Measurements from ENCODE around the gene AGAP1.

Gene AGAP1

GRCh38 chr2:235634435-235635158, 140.8 kb downstream of the AGAP1 start:
- Histone ChIP-seq H3K27me3 (ENCODE audit: control insufficient read depth, insufficient read depth, low read length) (no peaks in the 10 kb centered on the region), H3K9ac (ENCODE audit: low read length) (no peak overlapping the region), H3K9me3 (ENCODE audit: control insufficient read depth, low read length) (no peaks in the 10 kb centered on the region), H3K36me3 (ENCODE audit: control insufficient read depth, insufficient read depth, low read length) (no peaks in the 10 kb centered on the region), H3K4me3 (ENCODE audit: low read length) (no peak overlapping the region), H3K4me1 (ENCODE audit: control insufficient read depth, insufficient read depth, low read length) (peaks cover 19% of the 10 kb centered on the region)

- H3K4me1 ChIP-seq (ENCODE audit: control insufficient read depth, insufficient read depth, low read length) = peaks cover 37% of the 10 kb centered on the region
- no peaks in the 10 kb centered on the region for H3K36me3 ChIP-seq (ENCODE audit: control insufficient read depth, insufficient read depth, low read length)
- H3K9me3 ChIP-seq (ENCODE audit: control insufficient read depth, low read length) = no peaks in the 10 kb centered on the region
- no peak overlapping the region for H3K9ac ChIP-seq (ENCODE audit: low read length)
- no peaks in the 10 kb centered on the region for H3K27me3 ChIP-seq (ENCODE audit: control insufficient read depth, insufficient read depth, low read length)
- H3K4me3 ChIP-seq (ENCODE audit: low read length) = no peak overlapping the region
Measured at GRCh38 chr2:235636546-235636945, 142.7 kb downstream of the AGAP1 start.

GRCh38 chr2:235637896-235638295, 144.1 kb downstream of the AGAP1 start:
- Histone ChIP-seq H3K9ac (ENCODE audit: low read length) (no peak overlapping the region), H3K9me3 (ENCODE audit: control insufficient read depth, low read length) (no peaks in the 10 kb centered on the region), H3K27me3 (ENCODE audit: control insufficient read depth, insufficient read depth, low read length) (no peaks in the 10 kb centered on the region), H3K4me1 (ENCODE audit: control insufficient read depth, insufficient read depth, low read length) (peaks cover 42% of the 10 kb centered on the region), H3K36me3 (ENCODE audit: control insufficient read depth, insufficient read depth, low read length) (no peaks in the 10 kb centered on the region), H3K4me3 (ENCODE audit: low read length) (no peak overlapping the region)

DNA sequence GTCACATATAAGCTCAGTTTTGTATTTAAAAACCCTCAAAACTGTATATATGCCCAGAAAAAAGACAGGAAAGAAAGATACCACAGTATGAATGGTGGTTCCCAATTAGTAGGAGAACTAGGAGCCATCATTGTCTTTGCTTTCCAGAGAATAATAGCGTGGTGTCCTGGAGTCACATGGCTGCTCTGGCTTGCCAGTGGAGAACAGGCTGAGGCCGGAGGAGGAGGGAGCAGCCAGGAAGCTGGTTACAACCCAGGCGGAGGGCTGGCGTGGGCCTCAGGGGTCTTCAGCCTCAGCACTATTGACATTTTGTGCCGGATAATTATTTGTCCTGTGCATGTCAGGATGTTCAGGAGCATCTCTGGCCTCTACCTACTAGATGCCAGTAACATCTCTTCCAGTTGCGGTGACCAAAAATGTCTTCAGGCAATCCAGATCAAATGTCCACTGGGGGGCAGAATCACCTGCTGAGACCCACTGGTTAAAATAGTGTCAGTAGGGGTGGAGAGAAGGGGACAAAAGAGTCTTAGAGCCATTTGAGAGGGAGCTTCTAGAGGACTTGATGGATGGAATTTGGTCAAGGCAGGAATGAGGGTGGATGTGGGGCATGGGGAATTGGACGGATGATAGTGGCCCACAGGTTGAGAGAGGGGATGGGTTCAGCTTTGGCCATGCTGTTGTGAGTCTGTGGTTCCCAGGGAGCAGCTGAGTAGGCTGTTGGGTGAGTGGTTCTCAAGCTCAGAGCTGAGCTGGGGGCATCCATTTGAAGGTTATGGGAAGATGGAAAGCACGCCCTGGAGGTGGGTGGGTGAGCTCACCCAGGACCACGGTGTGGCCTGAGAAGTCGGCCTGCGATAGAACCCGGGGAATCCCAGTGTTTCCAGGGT, 144.9 kb downstream of the AGAP1 start:
- no peak overlapping the region for H3K9ac ChIP-seq (ENCODE audit: low read length)
- H3K27me3 ChIP-seq (ENCODE audit: control insufficient read depth, insufficient read depth, low read length) = no peaks in the 10 kb centered on the region
- H3K9me3 ChIP-seq (ENCODE audit: control insufficient read depth, low read length) = no peaks in the 10 kb centered on the region
- H3K4me1 ChIP-seq (ENCODE audit: control insufficient read depth, insufficient read depth, low read length) = peaks cover 42% of the 10 kb centered on the region
- no peaks in the 10 kb centered on the region for H3K36me3 ChIP-seq (ENCODE audit: control insufficient read depth, insufficient read depth, low read length)
- H3K4me3 ChIP-seq (ENCODE audit: low read length) = no peak overlapping the region

GRCh38 chr2:235639428-235639773, 145.6 kb downstream of the AGAP1 start:
- Histone ChIP-seq H3K4me1 (ENCODE audit: control insufficient read depth, insufficient read depth, low read length) (peaks cover 42% of the 10 kb centered on the region), H3K4me3 (ENCODE audit: low read length) (no peak overlapping the region), H3K9me3 (ENCODE audit: control insufficient read depth, low read length) (no peaks in the 10 kb centered on the region), H3K9ac (ENCODE audit: low read length) (peak overlapping the region; percentile 18), H3K36me3 (ENCODE audit: control insufficient read depth, insufficient read depth, low read length) (no peaks in the 10 kb centered on the region), H3K27me3 (ENCODE audit: control insufficient read depth, insufficient read depth, low read length) (no peaks in the 10 kb centered on the region)

DNA sequence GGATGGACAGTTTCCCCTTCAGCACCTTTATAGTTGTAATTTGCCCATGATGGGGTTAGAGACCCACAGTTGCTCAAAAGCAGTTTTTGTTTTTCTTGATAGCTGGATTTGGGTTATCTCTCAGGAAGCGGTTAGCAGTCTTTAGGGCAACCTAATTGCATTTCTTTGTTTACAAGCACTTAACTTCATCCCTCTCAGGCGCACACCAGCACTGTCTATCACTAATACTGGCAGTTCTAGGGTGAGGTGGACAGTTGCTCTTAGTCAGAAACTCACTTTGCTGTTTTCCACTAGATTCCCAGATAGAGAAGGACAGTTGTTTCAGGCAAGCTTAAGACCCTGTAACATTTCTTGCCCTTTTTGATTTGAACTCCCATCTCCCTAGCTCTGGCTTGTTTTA, 146.0 kb downstream of the AGAP1 start:
- H3K4me1 ChIP-seq (ENCODE audit: control insufficient read depth, insufficient read depth, low read length) = peaks cover 42% of the 10 kb centered on the region
- no peaks in the 10 kb centered on the region for H3K36me3 ChIP-seq (ENCODE audit: control insufficient read depth, insufficient read depth, low read length)
- no peak overlapping the region for H3K4me3 ChIP-seq (ENCODE audit: low read length)
- H3K9ac ChIP-seq (ENCODE audit: low read length) = peak overlapping the region; percentile 18
- H3K27me3 ChIP-seq (ENCODE audit: control insufficient read depth, insufficient read depth, low read length) = no peaks in the 10 kb centered on the region
- no peaks in the 10 kb centered on the region for H3K9me3 ChIP-seq (ENCODE audit: control insufficient read depth, low read length)

DNA sequence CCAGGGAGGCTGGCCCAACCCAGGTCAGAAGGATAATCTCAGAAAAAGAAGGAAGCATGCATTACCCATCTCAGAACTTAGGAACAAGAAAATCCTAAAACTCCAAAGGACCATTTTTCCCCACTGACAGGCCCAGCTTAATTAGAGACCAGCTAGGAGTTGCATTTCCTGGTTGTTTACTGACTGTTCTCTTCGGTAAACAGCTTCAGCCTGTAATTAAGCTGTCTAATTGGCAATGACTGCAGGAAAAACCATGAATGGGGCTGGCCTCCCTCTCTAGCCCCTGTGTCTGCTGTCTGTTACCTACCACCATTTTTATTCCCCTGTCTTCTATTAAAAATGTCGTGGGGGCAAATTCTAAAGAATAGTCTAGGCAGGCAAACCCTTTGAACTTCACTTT, 146.5 kb downstream of the AGAP1 start:
- Histone ChIP-seq H3K27me3 (ENCODE audit: control insufficient read depth, insufficient read depth, low read length) (no peaks in the 10 kb centered on the region), H3K9ac (ENCODE audit: low read length) (peak overlapping the region; percentile 18), H3K4me3 (ENCODE audit: low read length) (no peak overlapping the region), H3K36me3 (ENCODE audit: control insufficient read depth, insufficient read depth, low read length) (no peaks in the 10 kb centered on the region), H3K9me3 (ENCODE audit: control insufficient read depth, low read length) (no peaks in the 10 kb centered on the region), H3K4me1 (ENCODE audit: control insufficient read depth, insufficient read depth, low read length) (peaks cover 42% of the 10 kb centered on the region)

DNA sequence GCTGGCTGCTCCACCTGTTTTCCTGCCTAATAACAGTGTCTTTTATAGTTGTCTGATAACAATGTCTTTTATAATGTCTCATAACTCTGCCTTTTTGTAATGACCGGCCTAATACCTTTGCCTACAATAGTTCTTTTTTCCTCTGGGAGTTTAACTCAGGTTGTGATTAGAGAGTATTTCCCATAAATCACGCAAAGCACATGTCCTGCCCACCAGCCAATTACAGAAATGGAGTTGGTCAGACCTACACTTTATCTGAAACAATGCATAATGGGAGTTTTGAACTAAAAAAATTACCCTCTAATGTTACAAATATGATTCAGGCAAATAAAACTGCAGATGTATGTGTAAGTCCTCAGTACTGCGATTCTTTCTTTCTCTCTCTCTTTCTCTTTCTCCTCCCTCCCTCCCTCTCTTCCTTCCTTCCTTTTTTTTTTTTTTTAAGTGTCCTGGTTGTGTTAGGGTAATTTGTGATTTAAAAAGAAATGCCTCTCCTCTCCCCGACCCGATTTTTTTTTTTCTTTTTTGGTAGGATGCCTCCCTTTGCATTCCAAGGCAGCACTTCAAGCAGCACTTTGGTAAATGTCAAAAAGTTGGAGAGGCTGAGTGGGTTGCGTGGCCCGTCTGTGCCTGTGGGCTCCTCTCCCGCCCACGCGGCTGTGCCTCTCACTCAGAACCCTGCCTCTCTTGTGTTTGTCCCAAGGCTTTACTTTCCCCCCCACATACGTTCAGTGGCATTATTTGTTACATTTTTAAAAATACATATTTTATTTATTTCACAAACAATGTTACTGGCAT, 147.3 kb downstream of the AGAP1 start:
- Histone ChIP-seq H3K9ac (ENCODE audit: low read length) (peak overlapping the region; percentile 18), H3K36me3 (ENCODE audit: control insufficient read depth, insufficient read depth, low read length) (no peaks in the 10 kb centered on the region), H3K4me1 (ENCODE audit: control insufficient read depth, insufficient read depth, low read length) (peaks cover 42% of the 10 kb centered on the region), H3K4me3 (ENCODE audit: low read length) (no peak overlapping the region), H3K27me3 (ENCODE audit: control insufficient read depth, insufficient read depth, low read length) (no peaks in the 10 kb centered on the region), H3K9me3 (ENCODE audit: control insufficient read depth, low read length) (no peaks in the 10 kb centered on the region)

GRCh38 chr2:235641956-235642355, 148.1 kb downstream of the AGAP1 start:
- Histone ChIP-seq H3K36me3 (ENCODE audit: control insufficient read depth, insufficient read depth, low read length) (no peaks in the 10 kb centered on the region), H3K4me1 (ENCODE audit: control insufficient read depth, insufficient read depth, low read length) (peaks cover 42% of the 10 kb centered on the region), H3K27me3 (ENCODE audit: control insufficient read depth, insufficient read depth, low read length) (no peaks in the 10 kb centered on the region), H3K9me3 (ENCODE audit: control insufficient read depth, low read length) (no peaks in the 10 kb centered on the region), H3K9ac (ENCODE audit: low read length) (no peak overlapping the region), H3K4me3 (ENCODE audit: low read length) (no peak overlapping the region)

DNA sequence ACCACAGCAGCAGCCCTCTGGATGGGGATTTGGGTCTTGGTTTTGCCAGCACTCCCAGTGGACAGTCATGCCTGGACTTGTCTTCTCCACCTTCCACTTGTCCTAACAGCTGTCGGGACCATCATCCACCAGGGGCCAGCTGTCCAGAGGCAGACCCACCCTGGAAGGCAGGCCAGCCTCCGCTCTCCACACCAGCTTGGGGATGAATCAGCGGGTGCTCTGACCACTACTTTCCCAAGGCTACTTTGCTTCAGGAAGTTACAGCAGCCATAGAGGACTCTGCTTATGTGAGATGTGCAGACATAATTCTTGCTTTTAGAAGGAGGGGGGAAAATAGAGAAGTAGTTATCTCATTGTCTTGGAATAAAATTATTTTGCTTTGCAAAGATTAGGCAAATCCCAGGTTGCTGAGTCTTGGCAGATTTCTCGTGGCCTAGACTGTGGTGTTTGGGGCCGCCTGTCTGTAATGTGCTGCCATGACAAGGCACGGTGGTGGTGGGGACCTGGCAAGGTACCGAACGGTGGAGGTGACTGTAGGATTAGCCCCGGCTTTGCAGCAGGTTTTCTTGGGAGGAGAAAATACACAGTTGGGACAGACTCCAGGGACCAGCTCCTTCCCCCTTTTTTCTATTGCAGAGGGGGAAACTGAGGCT, 148.7 kb downstream of the AGAP1 start:
- H3K4me1 ChIP-seq (ENCODE audit: control insufficient read depth, insufficient read depth, low read length) = peaks cover 42% of the 10 kb centered on the region
- H3K9ac ChIP-seq (ENCODE audit: low read length) = no peak overlapping the region
- no peaks in the 10 kb centered on the region for H3K27me3 ChIP-seq (ENCODE audit: control insufficient read depth, insufficient read depth, low read length)
- no peaks in the 10 kb centered on the region for H3K9me3 ChIP-seq (ENCODE audit: control insufficient read depth, low read length)
- H3K4me3 ChIP-seq (ENCODE audit: low read length) = no peak overlapping the region
- H3K36me3 ChIP-seq (ENCODE audit: control insufficient read depth, insufficient read depth, low read length) = no peaks in the 10 kb centered on the region

DNA sequence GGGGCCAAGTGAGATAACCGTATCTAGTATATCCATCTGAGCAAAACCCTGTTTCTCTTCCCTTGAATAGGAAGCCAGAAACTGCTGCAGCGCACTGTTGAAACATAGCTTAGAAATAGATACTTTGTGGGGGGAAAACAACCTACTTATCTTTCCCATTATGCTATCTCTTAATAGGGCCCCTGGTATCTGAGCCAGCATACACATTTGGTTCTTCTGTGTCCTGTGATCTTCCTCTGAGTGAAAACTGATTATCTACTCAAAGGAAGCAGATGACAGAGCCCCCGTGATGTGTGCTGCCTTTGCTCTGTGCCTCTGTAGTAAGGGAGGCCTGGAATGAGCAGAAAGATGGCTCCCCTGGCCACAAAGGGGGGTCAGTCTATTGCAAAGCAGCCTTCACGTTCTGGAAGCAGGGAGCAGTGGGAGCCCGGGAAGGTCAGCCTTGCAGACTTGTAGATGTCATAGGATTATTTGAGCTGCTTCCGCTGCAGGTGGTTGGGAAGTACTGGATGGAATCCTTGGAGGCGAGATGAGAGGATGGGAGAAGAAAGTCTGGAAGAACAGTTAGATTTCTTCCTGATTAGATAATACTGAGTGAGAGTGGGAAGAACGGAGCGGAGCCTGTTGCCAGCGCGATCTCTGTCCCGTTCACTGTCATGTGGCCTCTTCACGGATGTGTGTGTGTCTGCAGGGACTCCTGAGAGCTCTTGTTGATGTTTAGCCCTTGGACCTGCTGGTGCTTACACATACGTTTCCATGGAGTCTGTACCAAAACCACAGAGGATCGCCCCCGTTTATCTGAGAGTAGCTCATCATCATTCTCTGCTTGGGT, 150.1 kb downstream of the AGAP1 start:
- H3K27me3 ChIP-seq (ENCODE audit: control insufficient read depth, insufficient read depth, low read length) = no peaks in the 10 kb centered on the region
- no peaks in the 10 kb centered on the region for H3K9me3 ChIP-seq (ENCODE audit: control insufficient read depth, low read length)
- H3K4me3 ChIP-seq (ENCODE audit: low read length) = no peak overlapping the region
- no peak overlapping the region for H3K9ac ChIP-seq (ENCODE audit: low read length)
- no peaks in the 10 kb centered on the region for H3K36me3 ChIP-seq (ENCODE audit: control insufficient read depth, insufficient read depth, low read length)
- H3K4me1 ChIP-seq (ENCODE audit: control insufficient read depth, insufficient read depth, low read length) = peaks cover 30% of the 10 kb centered on the region

Measured in mucosa of stomach (tissue), 1 donor.